B cell (primary cell): Measurements from ENCODE around the gene MNX1. TPM values are rescaled to one million over a fixed set of nuclear protein-coding genes. Genes with fewer than 3 reads are reported as not detected.

Experiments
- ATAC-seq: fragments of 200-7000 bp; cut with Tn5 transposase; one replicate; pipeline ENCODE4 v1.10.0; 2021; ENCODE audit warnings: low read depth, mild to moderate bottlenecking, moderate number of reproducible peaks, moderate library complexity
- CTCF ChIA-PET: fragments of 350-600 bp; sonication (Branson Sonifier 250); formaldehyde crosslinking; loops from one replicate; lab custom pipeline; 2021; ENCODE audit warnings: antibody characterized with exemption, inconsistent platforms; lab: Charles Lee
- POLR2A ChIA-PET: fragments of 350-600 bp; sonication (Branson Sonifier 250); formaldehyde crosslinking; loops from one replicate; lab custom pipeline; 2021; ENCODE audit warnings: antibody characterized with exemption; lab: Charles Lee
- DNase-seq: peaks from one replicate; pipeline ENCODE4 v3.0.0; 2013
- H2AFZ ChIP-seq: 2 replicates; pipeline ENCODE4 v1.6.1; 2012; ENCODE audit warnings: mild to moderate bottlenecking, low read depth, low read length; ENCODE audit not compliant: insufficient read depth, poor library complexity, severe bottlenecking
- H3K27ac ChIP-seq, 2 donors: 1 replicate in 1 of 2; 2 replicates in 1 of 2; pipeline ENCODE4 v1.5.1; 2012 to 2013; ENCODE audit warnings: low read length in 2 of 2, mild to moderate bottlenecking in 2 of 2, moderate library complexity in 1 of 2
- H3K27me3 ChIP-seq, 4 experiments: fragments of 200-600 bp in 1 of 4; sonication (generic) in 1 of 4; replicated peaks in 1 of 4; 1 replicate in 2 of 4; 2 replicates in 2 of 4; pipeline versions ENCODE4 v1.6.1 to v1.7.0; 2013 to 2016; ENCODE audit warnings: low read length in 3 of 4, mild to moderate bottlenecking in 2 of 4, mixed read lengths in 1 of 4, moderate library complexity in 1 of 4; ENCODE audit not compliant: insufficient read depth in 4 of 4, control insufficient read depth in 3 of 4; ENCODE audit errors: control extremely low read depth in 1 of 4
- H3K36me3 ChIP-seq, 2 experiments: replicated peaks in 1 of 2; 1 replicate in 1 of 2; 2 replicates in 1 of 2; pipeline versions ENCODE4 v1.6.1 to v1.7.1; 2013; ENCODE audit warnings: low read length in 1 of 2; ENCODE audit not compliant: insufficient read depth in 2 of 2, control insufficient read depth in 1 of 2; ENCODE audit errors: control extremely low read depth in 1 of 2, extremely low read depth in 1 of 2
- H3K4me1 ChIP-seq, 2 donors: fragments of 200-600 bp in 1 of 2; sonication (generic) in 1 of 2; 1 replicate in 1 of 2; 2 replicates in 1 of 2; pipeline versions ENCODE4 v1.5.1 to v1.6.1; 2013 to 2017; ENCODE audit warnings: low read length in 2 of 2; ENCODE audit not compliant: control insufficient read depth in 2 of 2, insufficient read depth in 2 of 2
- H3K4me2 ChIP-seq: replicated peaks from 2 replicates; pipeline ENCODE3; 2012; ENCODE audit warnings: mild to moderate bottlenecking, low read depth, low read length; ENCODE audit not compliant: poor library complexity, severe bottlenecking
- H3K4me3 ChIP-seq, 5 experiments: fragments of 200-600 bp in 1 of 5; sonication (generic) in 1 of 5; 1 replicate in 3 of 5; 2 replicates in 2 of 5; pipeline versions ENCODE4 v1.5.1 to v1.7.0; 2011 to 2016; ENCODE audit warnings: low read length in 4 of 5, mild to moderate bottlenecking in 4 of 5, low read depth in 2 of 5, control low read depth in 1 of 5, moderate library complexity in 1 of 5; ENCODE audit not compliant: insufficient read depth in 1 of 5; ENCODE audit errors: control extremely low read depth in 1 of 5, extremely low read depth in 1 of 5
- H3K79me2 ChIP-seq: fragments of 200-600 bp; sonication (generic); one replicate; pipeline ENCODE4 v1.6.0; 2016; ENCODE audit warnings: low read length; ENCODE audit not compliant: control insufficient read depth, insufficient read depth
- H3K9ac ChIP-seq: fragments of 200-600 bp; sonication (generic); 2 replicates; pipeline ENCODE4 v1.6.1; 2017; ENCODE audit warnings: mild to moderate bottlenecking, low read length, moderate library complexity
- H3K9me3 ChIP-seq, 3 donors: one replicate each; pipeline versions ENCODE4 v1.6.1 to v1.7.1; 2013; ENCODE audit warnings: low read length in 2 of 3; ENCODE audit not compliant: control insufficient read depth in 2 of 3, insufficient read depth in 1 of 3; ENCODE audit errors: control extremely low read depth in 1 of 3
- H4K20me1 ChIP-seq: 2 replicates; pipeline ENCODE4 v1.6.0; 2012; ENCODE audit warnings: mild to moderate bottlenecking, low read length; ENCODE audit not compliant: insufficient read depth, control insufficient read depth, poor library complexity, severe bottlenecking
- H3K27ac Mint-ChIP-seq: one replicate; pipeline ENCODE4 v1.8.0; 2021; ENCODE audit warnings: mixed read lengths
- H3K27me3 Mint-ChIP-seq: one replicate; pipeline ENCODE4 v1.8.0; 2021; ENCODE audit warnings: mixed read lengths
- H3K4me1 Mint-ChIP-seq: one replicate; pipeline ENCODE4 v1.8.0; 2021; ENCODE audit warnings: mixed read lengths
- H3K4me3 Mint-ChIP-seq: one replicate; pipeline ENCODE4 v1.8.0; 2021; ENCODE audit warnings: mixed read lengths
- H3K9me3 Mint-ChIP-seq: one replicate; pipeline ENCODE4 v1.8.0; 2022; ENCODE audit warnings: mixed read lengths; ENCODE audit not compliant: insufficient read depth
- EZH2 ChIP-seq: IDR thresholded peaks from 2 replicates; pipeline ENCODE4 v1.6.1; 2012; ENCODE audit warnings: borderline replicate concordance, low read depth, mild to moderate bottlenecking, moderate library complexity, low read length; ENCODE audit not compliant: insufficient read depth, poor library complexity, severe bottlenecking
- WGBS: methylation state at CpG from one replicate; pipeline ENCODE4 v1.1.5; 2013; ENCODE audit warnings: missing lambda C conversion rate; ENCODE audit not compliant: insufficient coverage; 5-methylcytosine and 5-hydroxymethylcytosine counted together
- intact Hi-C: fragments of 100-400 bp; cut with micrococcal nuclease; formaldehyde crosslinking; loops from one replicate; pipeline ENCODE4 v1.10.0; 2022
- polyA plus RNA-seq: library from polyadenylated mRNA; depleted of rRNA; stranded (reverse); fragments of >200 nt; gene quantifications from 2 replicates; pipeline ENCODE4 v1.2.3, GENCODE V29; 2012
- total RNA-seq, 2 donors: library from RNA; stranded (reverse); fragments of 120-200 nt in 1 of 2; gene quantifications; 1 replicate in 1 of 2; 2 replicates in 1 of 2; pipeline versions ENCODE4 v1.2.3 to v1.2.4, GENCODE V29; 2013 to 2022
- TF ChIP-seq, protein P1 (sequence below): fragments of 200-600 bp; IDR thresholded peaks from one replicate; pipeline ENCODE4 v1.8.0; 2022; ENCODE audit warnings: antibody characterized with exemption, mild to moderate bottlenecking

The MNX1 gene
- total and polyA plus RNA-seq, 2 donors (not counting 1 experiment from before 2014, with no cell fraction given) = not detected

DNA sequence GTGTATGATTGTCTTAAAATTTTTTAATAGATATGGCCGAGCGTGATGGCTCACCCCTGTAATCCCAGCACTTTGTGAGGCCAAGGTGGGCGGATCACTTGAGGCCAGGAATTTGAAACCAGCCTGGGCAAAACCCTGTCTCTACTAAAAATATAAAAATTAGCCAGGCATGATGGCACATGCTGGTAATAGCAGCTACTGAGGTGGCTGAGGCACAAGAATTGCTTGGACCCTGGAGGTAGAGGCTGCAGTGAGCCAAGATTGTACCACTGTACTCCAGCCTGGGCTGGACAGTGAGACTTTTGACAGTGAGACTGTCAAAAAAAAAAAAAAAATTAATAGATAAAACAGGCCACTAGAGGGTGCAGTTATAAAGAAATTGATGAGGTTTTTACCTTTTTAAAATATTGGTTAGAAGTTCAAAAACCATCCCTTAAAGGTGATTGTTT lies 40.5 kb downstream of the MNX1 start:
- Mint-ChIP-seq H3K27ac (no peak overlapping the region), H3K4me1 (no peaks in the 10 kb centered on the region), H3K27me3 (no peaks in the 10 kb centered on the region), H3K4me3 (no peak overlapping the region), H3K9me3 (no peaks in the 10 kb centered on the region)
- no peak overlapping the region for H3K4me3 ChIP-seq
- no peak overlapping the region for H3K9ac ChIP-seq
- no peaks in the 10 kb centered on the region for H4K20me1 ChIP-seq
- TF ChIP-seq, protein P1, sequence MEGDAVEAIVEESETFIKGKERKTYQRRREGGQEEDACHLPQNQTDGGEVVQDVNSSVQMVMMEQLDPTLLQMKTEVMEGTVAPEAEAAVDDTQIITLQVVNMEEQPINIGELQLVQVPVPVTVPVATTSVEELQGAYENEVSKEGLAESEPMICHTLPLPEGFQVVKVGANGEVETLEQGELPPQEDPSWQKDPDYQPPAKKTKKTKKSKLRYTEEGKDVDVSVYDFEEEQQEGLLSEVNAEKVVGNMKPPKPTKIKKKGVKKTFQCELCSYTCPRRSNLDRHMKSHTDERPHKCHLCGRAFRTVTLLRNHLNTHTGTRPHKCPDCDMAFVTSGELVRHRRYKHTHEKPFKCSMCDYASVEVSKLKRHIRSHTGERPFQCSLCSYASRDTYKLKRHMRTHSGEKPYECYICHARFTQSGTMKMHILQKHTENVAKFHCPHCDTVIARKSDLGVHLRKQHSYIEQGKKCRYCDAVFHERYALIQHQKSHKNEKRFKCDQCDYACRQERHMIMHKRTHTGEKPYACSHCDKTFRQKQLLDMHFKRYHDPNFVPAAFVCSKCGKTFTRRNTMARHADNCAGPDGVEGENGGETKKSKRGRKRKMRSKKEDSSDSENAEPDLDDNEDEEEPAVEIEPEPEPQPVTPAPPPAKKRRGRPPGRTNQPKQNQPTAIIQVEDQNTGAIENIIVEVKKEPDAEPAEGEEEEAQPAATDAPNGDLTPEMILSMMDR = peak; percentile 57
- no peak for TF ChIP-seq EZH2
- no peaks in the 10 kb centered on the region for H3K27me3 ChIP-seq
- DNase-seq (peak; percentile 23), ATAC-seq (peak; percentile 31)
- no peaks in the 10 kb centered on the region for H3K4me1 ChIP-seq
- ChIA-PET CTCF (interaction anchor here (0.7 to 2.7 kb wide), 9 partner anchors 11 to 417 kb away, joined by 3 to 12 read pairs (median 4); no protein-coding TSS in a partner anchor), POLR2A (no interaction called here)
- intact Hi-C loops = loop anchor here (2.0 to 5.0 kb wide), 2 partner anchors 303 to 417 kb away; no protein-coding TSS in a partner anchor
- no peaks in the 10 kb centered on the region for H3K9me3 ChIP-seq
- no peaks in the 10 kb centered on the region for H3K79me2 ChIP-seq
- H3K27ac ChIP-seq = no peak overlapping the region
- H3K36me3 ChIP-seq = peaks cover 0 to 39% of the 10 kb centered on the region in 2 experiments
- no CpG with 5 or more reads among the region's 3 CpGs for WGBS
- H2AFZ ChIP-seq = no peak overlapping the region
- H3K4me2 ChIP-seq = no peak overlapping the region

DNA sequence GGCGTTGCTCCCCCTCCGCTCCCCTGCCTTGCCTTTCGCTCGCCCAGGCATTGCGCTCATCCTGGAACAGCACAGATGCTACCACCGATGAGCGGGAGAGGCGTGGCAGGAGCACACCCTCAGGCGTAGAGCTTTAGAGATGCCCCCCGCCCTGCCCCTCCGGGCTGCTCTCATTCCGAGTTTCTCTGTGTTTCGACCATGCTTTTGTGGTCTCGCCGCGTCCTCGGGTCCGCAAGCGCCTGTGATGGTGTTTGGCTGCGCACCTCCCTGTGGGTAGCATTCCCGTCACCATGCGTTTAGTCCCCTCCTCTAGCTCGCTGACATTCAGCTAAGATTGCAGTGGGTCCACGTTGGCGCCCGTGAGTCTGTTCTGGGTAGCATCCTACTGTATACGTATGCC lies 42.3 kb downstream of the MNX1 start:
- WGBS = 95% methylated on average over 22 of the region's 27 CpGs
- H3K4me2 ChIP-seq = no peak overlapping the region
- H3K27ac ChIP-seq = no peak overlapping the region
- H3K9me3 Mint-ChIP-seq = no peaks in the 10 kb centered on the region
- H3K27me3 Mint-ChIP-seq = no peaks in the 10 kb centered on the region
- H3K9ac ChIP-seq = no peak overlapping the region
- H3K27me3 ChIP-seq = no peaks in the 10 kb centered on the region
- H3K4me1 Mint-ChIP-seq = no peaks in the 10 kb centered on the region
- POLR2A ChIA-PET = no interaction called here
- CTCF ChIA-PET = interaction anchor here (2.5 to 2.7 kb wide), 2 partner anchors 305 to 419 kb away, joined by 8 to 12 read pairs; no protein-coding TSS in a partner anchor
- TF ChIP-seq, protein P1 = no peak
- TF ChIP-seq EZH2 = no peak
- H3K27ac Mint-ChIP-seq = no peak overlapping the region
- no peaks in the 10 kb centered on the region for H3K4me1 ChIP-seq
- intact Hi-C loops = no loop called here
- no peak overlapping the region for H3K4me3 ChIP-seq
- H4K20me1 ChIP-seq = no peaks in the 10 kb centered on the region
- H3K36me3 ChIP-seq = peaks cover 0 to 57% of the 10 kb centered on the region in 2 experiments
- DNase-seq (no peak), ATAC-seq (no peak)
- no peaks in the 10 kb centered on the region for H3K9me3 ChIP-seq
- H3K79me2 ChIP-seq = no peaks in the 10 kb centered on the region
- H2AFZ ChIP-seq = no peak overlapping the region
- H3K4me3 Mint-ChIP-seq = no peak overlapping the region
